Activated CD4-positive, alpha-beta T cell treated with anti-CD3 and anti-CD28 coated beads for 1 hour (primary cell): ENCODE measurements around the gene ASAP2.

ENCODE experiments used
- DNase-seq: peaks from one replicate; pipeline ENCODE4 v3.0.0-alpha.2; 2020

The ASAP2 gene

GRCh38 chr2:9360110-9360509 is 153.5 kb downstream of the ASAP2 start:
- DNase-seq, result no peak

GRCh38 chr2:9360701-9361100 is 154.1 kb downstream of the ASAP2 start:
- no peak for DNase-seq

GRCh38 chr2:9364373-9364772 is 157.8 kb downstream of the ASAP2 start:
- no peak for DNase-seq

GRCh38 chr2:9364791-9365497 is 158.3 kb downstream of the ASAP2 start:
- no peak for DNase-seq

- DNase-seq, result no peak
Observed at GRCh38 chr2:9365498-9366019, 158.9 kb downstream of the ASAP2 start.

GRCh38 chr2:9366026-9366425 is 159.4 kb downstream of the ASAP2 start:
- no peak for DNase-seq

GRCh38 chr2:9370746-9371145 is 164.1 kb downstream of the ASAP2 start:
- no peak for DNase-seq

GRCh38 chr2:9373047-9373446 is 166.4 kb downstream of the ASAP2 start:
- no peak for DNase-seq

GRCh38 chr2:9373476-9373875 is 166.9 kb downstream of the ASAP2 start:
- no peak for DNase-seq

- no peak for DNase-seq
Observed at GRCh38 chr2:9374071-9374730, 167.6 kb downstream of the ASAP2 start.

GRCh38 chr2:9375857-9376428 is 169.3 kb downstream of the ASAP2 start:
- no peak for DNase-seq

- DNase-seq, result no peak
Observed at GRCh38 chr2:9377461-9378097, 171.0 kb downstream of the ASAP2 start.

- no peak for DNase-seq
Observed at GRCh38 chr2:9378433-9379390, 172.1 kb downstream of the ASAP2 start.

GRCh38 chr2:9379391-9379755 is 172.8 kb downstream of the ASAP2 start:
- DNase-seq, result no peak

- no peak for DNase-seq
Observed at GRCh38 chr2:9380702-9381628, 174.4 kb downstream of the ASAP2 start.

GRCh38 chr2:9382604-9383235 is 176.1 kb downstream of the ASAP2 start:
- no peak for DNase-seq

- DNase-seq, result no peak
Observed at GRCh38 chr2:9384521-9384920, 177.9 kb downstream of the ASAP2 start.

GRCh38 chr2:9385841-9386240 is 179.2 kb downstream of the ASAP2 start:
- DNase-seq, result no peak

- no peak for DNase-seq
Observed at GRCh38 chr2:9388199-9388681, 181.6 kb downstream of the ASAP2 start.
